ENCODE results near the gene CCR6.

DNA sequence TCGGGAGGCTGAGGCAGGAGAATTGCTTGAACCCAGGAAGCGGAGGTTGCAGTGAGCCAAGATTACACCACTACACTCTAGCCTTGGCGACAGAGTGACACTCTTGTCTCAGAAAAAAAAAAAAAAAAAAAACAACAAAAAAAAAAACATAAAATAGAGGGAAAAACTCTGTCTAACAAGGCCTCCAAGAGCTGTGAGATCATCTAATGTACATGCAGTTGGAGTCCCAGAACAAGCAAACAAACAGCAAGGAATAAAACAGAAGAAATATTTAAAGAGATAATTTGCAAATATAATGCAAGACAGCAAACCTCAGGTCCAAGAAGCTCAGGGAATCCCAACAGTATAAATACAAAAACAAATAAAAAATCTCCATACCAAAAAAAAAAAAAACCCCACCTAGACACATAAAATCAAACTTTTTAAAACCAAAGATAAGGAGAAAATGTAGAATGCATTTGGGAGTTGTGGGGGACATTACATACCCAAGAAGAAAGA lies 35.0 kb upstream of the CCR6 start:
- no peak for TF ChIP-seq POLR2A (IDR thresholded peaks at IDR 0.05; ENCODE audit: low read depth, low read length)
- TF ChIP-seq POLR2AphosphoS5 (IDR thresholded peaks at IDR 0.05; ENCODE audit: low read depth, low read length), result no peak
- no peak for TF ChIP-seq POU2F2 (IDR thresholded peaks at IDR 0.05; ENCODE audit: low read depth, low read length)
